Iris pigment epithelial cell (primary cell): ENCODE measurements around the gene TRAPPC11.

Experiments used
- DNase-seq: peaks from one replicate; pipeline ENCODE4 v3.0.0-alpha.2; 2011; ENCODE audit warnings: low read depth

Gene TRAPPC11

DNA sequence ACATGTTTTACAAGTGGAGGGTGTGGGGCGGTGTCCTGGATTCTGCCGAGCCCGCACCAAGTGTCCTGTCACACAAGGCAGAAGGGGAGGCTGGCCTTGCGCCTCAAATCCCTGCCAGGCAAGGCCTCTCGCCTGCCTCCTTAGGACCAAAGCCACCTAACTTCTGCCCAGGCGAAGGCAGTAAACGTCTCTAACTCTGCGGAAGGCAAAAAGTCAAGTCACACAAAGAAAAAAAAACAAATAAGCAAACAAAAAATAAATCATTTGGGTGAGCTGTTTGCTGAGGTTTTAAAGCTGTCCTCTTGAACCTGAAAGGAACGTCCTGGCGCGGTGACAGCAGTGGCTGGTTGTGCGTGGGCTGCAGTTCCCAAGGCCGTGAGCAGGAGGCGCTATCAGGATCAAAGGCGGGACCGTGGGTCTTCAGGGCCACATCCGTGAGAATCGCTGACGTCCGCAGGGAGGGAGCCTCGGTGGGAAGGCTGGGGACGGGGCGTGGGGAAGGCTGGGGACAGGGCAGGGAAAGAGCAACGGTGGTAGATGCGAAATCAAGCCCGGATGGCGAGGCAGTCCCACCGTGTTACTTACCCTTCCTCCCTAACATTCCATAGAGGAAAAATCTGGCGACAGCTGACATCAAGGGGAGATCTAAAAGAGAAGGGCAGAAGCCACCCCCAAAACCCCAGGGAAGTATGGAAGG is 99.1 kb downstream of the TRAPPC11 start:
- DNase-seq: no peak

DNA sequence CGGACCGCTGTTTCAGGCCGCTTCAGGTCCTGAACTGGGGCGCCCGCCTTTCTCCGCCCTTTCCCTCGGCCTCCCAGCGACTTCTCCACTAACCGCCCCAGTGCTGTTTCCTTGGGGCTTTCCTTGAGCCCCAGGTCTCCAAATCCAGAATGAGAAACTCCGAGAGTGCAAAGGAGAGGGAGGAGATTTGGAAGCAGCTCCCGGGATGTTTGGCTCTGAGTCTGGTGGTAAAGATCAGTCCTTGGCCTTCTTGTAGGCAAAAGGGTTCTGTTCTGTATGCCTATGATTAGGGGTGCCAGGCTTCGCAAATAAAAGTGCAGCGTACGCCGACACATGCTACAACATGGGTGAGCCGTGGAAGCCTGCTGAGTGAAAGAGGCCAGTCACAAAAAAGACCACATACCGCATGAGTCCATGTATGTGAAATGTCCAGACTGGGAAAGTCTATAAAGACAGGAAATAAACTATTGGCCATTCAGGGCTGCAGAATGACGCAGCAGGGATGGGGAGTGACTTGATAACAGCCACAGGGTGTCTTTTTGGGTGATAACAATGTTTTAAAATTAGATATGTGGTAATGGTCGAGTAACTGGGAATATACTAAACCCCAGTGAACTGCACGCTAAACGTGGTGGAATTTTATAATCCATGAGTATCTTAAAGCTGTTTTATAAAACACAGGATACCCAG is 99.8 kb downstream of the TRAPPC11 start:
- no peak for DNase-seq

GRCh38 chr4:183760326-183760725 is 101.2 kb downstream of the TRAPPC11 start:
- no peak for DNase-seq
